Heart left ventricle (tissue), 16 donors: ENCODE measurements around the gene FAM171A2. TPM values are rescaled to one million over a fixed set of nuclear protein-coding genes. Genes with fewer than 3 reads are reported as not detected.

Source experiments
- ATAC-seq, 4 donors: fragments of 200-7000 bp; cut with Tn5 transposase; one replicate each; pipeline ENCODE4 v1.9.1; 2020 to 2022; ENCODE audit warnings: moderate library complexity in 4 of 4, mild to moderate bottlenecking in 3 of 4, moderate number of reproducible peaks in 1 of 4
- DNase-seq, 5 donors: peaks; one replicate each; pipeline ENCODE4 v3.0.0-alpha.2; 2020
- H3K27ac ChIP-seq, 12 donors: fragments of 200-600 bp; sonication (generic) in 4 of 12; one replicate each; pipeline versions ENCODE4 v1.5.0 to v1.8.0; 2016 to 2022; ENCODE audit warnings: mild to moderate bottlenecking in 2 of 12
- H3K27me3 ChIP-seq, 9 donors: fragments of 200-600 bp; sonication (generic) in 2 of 9; one replicate each; pipeline versions ENCODE4 v1.5.1 to v1.8.0; 2016 to 2022; ENCODE audit warnings: mild to moderate bottlenecking in 3 of 9
- H3K36me3 ChIP-seq, 9 donors: fragments of 200-600 bp; sonication (generic) in 2 of 9; one replicate each; pipeline versions ENCODE4 v1.5.0 to v1.8.0; 2018 to 2022; ENCODE audit warnings: mild to moderate bottlenecking in 2 of 9
- H3K4me1 ChIP-seq, 12 donors: fragments of 200-600 bp; sonication (generic) in 4 of 12; one replicate each; pipeline versions ENCODE4 v1.5.0 to v1.8.0; 2016 to 2022; ENCODE audit warnings: mild to moderate bottlenecking in 3 of 12
- H3K4me3 ChIP-seq, 12 donors: fragments of 200-600 bp; sonication (generic) in 4 of 12; one replicate each; pipeline versions ENCODE4 v1.5.0 to v1.8.0; 2017 to 2022; ENCODE audit warnings: mild to moderate bottlenecking in 9 of 12, moderate library complexity in 4 of 12
- H3K9me3 ChIP-seq, 12 donors: fragments of 200-600 bp; sonication (generic) in 4 of 12; one replicate each; pipeline versions ENCODE4 v1.5.0 to v1.8.0; 2016 to 2022; ENCODE audit warnings: mild to moderate bottlenecking in 1 of 12
- POLR2A ChIP-seq, 2 donors: fragments of 450-650 bp; IDR thresholded peaks; one replicate each; pipeline ENCODE4 v1.6.1; 2017; ENCODE audit warnings: antibody characterized with exemption in 2 of 2, mild to moderate bottlenecking in 2 of 2, moderate library complexity in 2 of 2
- WGBS, 4 donors: extraction: QIAGEN DNeasy Blood & Tissue Kit in 2 of 4; methylation state at CpG; one replicate each; pipeline versions ENCODE4 v1.1.5 to v1.1.7; 2013 to 2018; 5-methylcytosine and 5-hydroxymethylcytosine counted together
- intact Hi-C, 10 donors: fragments of 100-400 bp; cut with DNase I; formaldehyde crosslinking; loops; one replicate each; pipeline versions ENCODE4 v1.11.1 to v1.14.2; 2022
- polyA plus RNA-seq, 2 donors: library from polyadenylated mRNA; stranded (reverse); fragments of 200-250 nt; gene quantifications; one replicate each; pipeline ENCODE4 v1.2.3, GENCODE V29; 2013
- total RNA-seq, 9 donors: library from RNA; depleted of rRNA in 2 of 9; stranded (reverse); fragments of >200 nt in 2 of 9; fragmentation: NEBNext Ultra II Directional in 3 of 9; extraction: Animal tissue kit (Norgen Biotek cat#: 25700) in 3 of 9; gene quantifications; one replicate each; pipeline versions ENCODE4 v1.1.0 to v1.2.4, GENCODE V29; 2016 to 2023
- TF ChIP-seq, protein P1 (sequence below), 12 donors: fragments of 200-600 bp; sonication (generic) in 4 of 12; IDR thresholded peaks; one replicate each; pipeline versions ENCODE4 v1.5.0 to v1.8.0; 2018 to 2022; ENCODE audit warnings: antibody characterized with exemption in 12 of 12, mild to moderate bottlenecking in 5 of 12
- donor health status: ischemic (EF 13 %, LVEDD 7.1; RV severe dilation, severe dysfunction).
- donor health status: healthy with polysubstance abuse.
- donor health status: DM: no; HTN: yes; CAD: no.
- donor health status: DM: no; HTN: no; CAD: no.
- donor health status: ischemic (EF 25% LVEDD 6.9; RV normal size, moderate dysfunction).
- donor health status: ischemic (EF 25% LVEDD 5.7; RV mildly dilated, moderate dysfunction).
- donor health status: healthy.
- donor health status: DM: yes; HTN: yes; CAD: no.
- donor health status: ischemic (EF 35%, LVEDD 5.7; RV mildly dilated, moderate dysfunction).
- donor health status: nonischemic (EF 11% LVEDD 7.7; RV severe dilation, severe dysfunction).
- donor health status: DM: yes; HTN: yes; CAD: no.
- donor health status: PGD.
- donor health status: ischemic (EF 29% LVEDD 5.4; RV normal size, mild dysfunction).
- donor health status: nonischemic (EF 23%, LVEDD 6.1; RV moderate dilation, normal function).

The FAM171A2 gene
- total and polyA plus RNA-seq, 11 donors: 0.40 to 2.1 (median 0.77) TPM

DNA sequence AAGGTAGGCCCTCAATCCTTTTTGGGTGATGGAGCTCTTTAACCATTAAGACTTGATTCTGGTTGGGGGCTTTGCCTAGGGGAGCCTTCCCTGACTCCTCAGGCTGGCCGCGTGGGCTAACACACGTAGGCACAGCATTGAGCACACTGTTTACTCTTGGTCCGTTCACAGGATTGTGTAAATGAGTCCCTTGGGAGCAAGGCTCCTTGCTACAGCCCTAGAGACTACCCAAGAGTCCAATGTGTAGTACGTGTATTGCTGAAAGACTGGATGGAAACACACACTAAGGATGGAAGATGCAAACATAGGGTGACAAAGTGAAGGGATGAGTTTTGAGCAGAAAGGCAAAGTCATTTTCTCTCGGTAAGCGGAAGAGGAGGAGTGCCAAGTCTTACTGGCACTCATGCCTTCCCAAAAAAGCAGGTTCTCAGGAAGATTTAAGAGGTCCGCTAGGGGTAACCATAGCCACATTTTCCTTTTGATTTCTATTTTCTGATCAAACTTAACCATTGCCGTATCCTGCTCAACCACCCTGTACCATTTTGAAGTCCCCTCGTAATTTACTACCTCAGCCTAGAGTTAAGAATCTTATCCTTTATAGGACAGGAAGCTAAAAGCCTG, 26.7 kb upstream of the FAM171A2 start:
- Histone ChIP-seq H3K36me3 (peaks cover 0 to 5% (median 0%) of the 10 kb centered on the region in 9 donors), H3K4me3 (no peak overlapping the region), H3K9me3 (no peaks in the 10 kb centered on the region), H3K27me3 (peaks cover 0 to 7% (median 0%) of the 10 kb centered on the region in 9 donors), H3K4me1 (peaks cover 0 to 14% (median 7%) of the 10 kb centered on the region in 12 donors), H3K27ac (no peak overlapping the region)
- DNase-seq (no peak), ATAC-seq (no peak)
- WGBS, 4 donors: 86 to 91% (median 88%) methylated on average over 10 of the region's 10 CpGs
- TF ChIP-seq, protein P1, sequence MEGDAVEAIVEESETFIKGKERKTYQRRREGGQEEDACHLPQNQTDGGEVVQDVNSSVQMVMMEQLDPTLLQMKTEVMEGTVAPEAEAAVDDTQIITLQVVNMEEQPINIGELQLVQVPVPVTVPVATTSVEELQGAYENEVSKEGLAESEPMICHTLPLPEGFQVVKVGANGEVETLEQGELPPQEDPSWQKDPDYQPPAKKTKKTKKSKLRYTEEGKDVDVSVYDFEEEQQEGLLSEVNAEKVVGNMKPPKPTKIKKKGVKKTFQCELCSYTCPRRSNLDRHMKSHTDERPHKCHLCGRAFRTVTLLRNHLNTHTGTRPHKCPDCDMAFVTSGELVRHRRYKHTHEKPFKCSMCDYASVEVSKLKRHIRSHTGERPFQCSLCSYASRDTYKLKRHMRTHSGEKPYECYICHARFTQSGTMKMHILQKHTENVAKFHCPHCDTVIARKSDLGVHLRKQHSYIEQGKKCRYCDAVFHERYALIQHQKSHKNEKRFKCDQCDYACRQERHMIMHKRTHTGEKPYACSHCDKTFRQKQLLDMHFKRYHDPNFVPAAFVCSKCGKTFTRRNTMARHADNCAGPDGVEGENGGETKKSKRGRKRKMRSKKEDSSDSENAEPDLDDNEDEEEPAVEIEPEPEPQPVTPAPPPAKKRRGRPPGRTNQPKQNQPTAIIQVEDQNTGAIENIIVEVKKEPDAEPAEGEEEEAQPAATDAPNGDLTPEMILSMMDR (IDR thresholded peaks at IDR 0.05): no peak
- no peak for TF ChIP-seq POLR2A (IDR thresholded peaks at IDR 0.05)
- intact Hi-C loops: loop anchor here in 1 of 10 donors (10.0 kb wide), 1 partner anchor 134 kb away; no protein-coding TSS in a partner anchor

DNA sequence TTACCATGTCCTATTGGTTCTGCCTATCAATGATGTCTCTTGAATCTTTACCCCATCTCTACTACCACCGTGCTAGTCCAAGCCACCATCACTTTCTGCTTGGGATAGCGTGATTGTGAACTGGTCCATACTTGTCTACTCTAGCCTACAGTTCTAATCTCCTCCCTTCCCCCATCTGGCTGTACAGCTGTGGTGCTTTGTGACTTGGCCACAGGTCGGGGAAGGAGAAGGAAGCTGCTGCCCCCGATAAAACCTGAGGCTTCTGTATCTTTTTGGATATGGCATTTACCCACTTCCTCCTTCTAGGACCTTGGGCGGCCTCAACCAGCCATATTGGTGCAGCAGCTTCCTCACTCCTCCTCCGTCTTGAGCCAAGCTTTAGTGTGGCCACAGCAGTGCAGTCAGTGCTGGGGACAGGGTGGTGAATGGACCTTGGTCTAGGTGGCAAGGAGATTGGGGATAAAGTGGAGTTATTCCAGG, 26.1 kb upstream of the FAM171A2 start:
- Histone ChIP-seq H3K27me3 (peaks cover 0 to 12% (median 0%) of the 10 kb centered on the region in 9 donors), H3K4me3 (no peak overlapping the region), H3K9me3 (no peaks in the 10 kb centered on the region), H3K4me1 (peaks cover 0 to 20% (median 11%) of the 10 kb centered on the region in 12 donors), H3K27ac (no peak overlapping the region), H3K36me3 (peaks cover 0 to 2% (median 0%) of the 10 kb centered on the region in 9 donors)
- intact Hi-C loops: loop anchor here in 2 of 10 donors (10.0 kb wide), 2 partner anchors 55 to 135 kb away; no protein-coding TSS in a partner anchor
- DNase-seq (no peak), ATAC-seq (no peak)
- no peak for TF ChIP-seq POLR2A (IDR thresholded peaks at IDR 0.05)
- TF ChIP-seq, protein P1 (IDR thresholded peaks at IDR 0.05): no peak
- 77 to 88% (median 84%) methylated on average over 6 of the region's 6 CpGs for WGBS, 4 donors

DNA sequence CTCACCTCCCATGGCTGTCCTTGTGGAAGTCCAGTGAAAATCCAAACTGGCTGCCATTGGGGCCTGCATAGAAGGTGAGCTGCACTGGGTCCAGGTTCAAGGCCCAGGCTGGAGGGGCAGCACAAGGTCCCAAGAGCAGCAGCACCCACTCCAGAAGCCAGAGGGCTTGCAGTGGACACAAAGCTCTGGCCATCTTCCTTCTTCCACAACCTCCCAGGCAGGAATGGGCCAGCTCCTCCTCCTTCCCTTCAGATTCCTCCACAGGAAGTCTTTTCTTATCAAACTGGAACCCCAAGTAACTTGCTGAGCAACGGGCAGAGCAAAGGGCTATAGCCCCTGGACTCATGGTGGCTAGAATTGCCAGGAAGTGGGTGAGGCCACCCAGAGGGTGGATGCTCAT, 25.6 kb upstream of the FAM171A2 start, which contains the start of gene ITGA2B:
Gene ITGA2B, minus strand, starts transcription at position 369 of the 400 bp plus-strand sequence. Its CDS starts 176 bp downstream, at position 193.
- intact Hi-C loops: loop anchor here in 1 of 10 donors (10.0 kb wide), 1 partner anchor 56 kb away; no protein-coding TSS in a partner anchor
- H3K9me3 ChIP-seq: no peaks in the 10 kb centered on the region
- 19 to 46% (median 30%) methylated on average over 1 of the region's 1 CpG for WGBS, 4 donors
- TF ChIP-seq, protein P1 (IDR thresholded peaks at IDR 0.05): no peak
- no peak for TF ChIP-seq POLR2A (IDR thresholded peaks at IDR 0.05)
- ATAC-seq (no peak), DNase-seq (no peak)
- no peak within 1 kb of the TSS for H3K4me3 ChIP-seq
- H3K4me1 ChIP-seq: peaks cover 0 to 24% (median 13%) of the 10 kb centered on the region in 12 donors
- H3K27ac ChIP-seq: no peak within 1 kb of the TSS
- H3K36me3 ChIP-seq: no peaks in the 10 kb centered on the region
- H3K27me3 ChIP-seq: peaks cover 0 to 17% (median 1%) of the 10 kb centered on the region in 9 donors

DNA sequence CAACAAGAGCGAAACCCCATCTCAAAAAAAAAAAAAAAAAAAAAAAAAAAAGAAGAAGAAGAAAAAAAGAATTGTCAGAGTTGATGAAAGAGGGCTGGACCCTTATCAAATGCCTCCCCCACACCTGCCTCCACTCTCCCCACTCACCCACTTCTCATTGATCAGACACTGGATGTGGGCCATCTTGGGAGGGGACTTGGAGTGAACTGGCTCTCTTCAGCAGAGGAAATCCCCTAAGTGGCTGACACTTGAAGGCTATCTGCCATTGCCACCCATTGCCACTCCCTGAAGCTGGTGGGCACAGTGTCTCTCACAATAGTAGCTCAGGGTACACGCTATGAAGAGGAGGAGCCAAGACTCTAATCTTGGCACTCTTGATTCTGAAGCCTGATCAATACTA, 24.2 kb upstream of the FAM171A2 start:
- no peaks in the 10 kb centered on the region for H3K36me3 ChIP-seq
- intact Hi-C loops: loop anchor here in 1 of 10 donors (10.0 kb wide), 1 partner anchor 57 kb away; no protein-coding TSS in a partner anchor
- ATAC-seq (no peak), DNase-seq (no peak)
- H3K9me3 ChIP-seq: no peaks in the 10 kb centered on the region
- TF ChIP-seq, protein P1 (IDR thresholded peaks at IDR 0.05): no peak
- TF ChIP-seq POLR2A (IDR thresholded peaks at IDR 0.05): no peak
- H3K4me3 ChIP-seq: no peak overlapping the region
- H3K4me1 ChIP-seq: peaks cover 0 to 23% (median 13%) of the 10 kb centered on the region in 12 donors
- WGBS, 4 donors: 81 to 96% (median 89%) methylated on average over 2 of the region's 2 CpGs
- peaks cover 0 to 21% (median 4%) of the 10 kb centered on the region in 9 donors for H3K27me3 ChIP-seq
- no peak overlapping the region for H3K27ac ChIP-seq
